ENCODE results near the gene SIAH1. TPM values are rescaled to one million over a fixed set of nuclear protein-coding genes. Genes with fewer than 3 reads are reported as not detected.

The SIAH1 gene
- total RNA-seq, 4 donors from 2014 or later, result 20.6 to 37.6 (median 34.4) TPM

DNA sequence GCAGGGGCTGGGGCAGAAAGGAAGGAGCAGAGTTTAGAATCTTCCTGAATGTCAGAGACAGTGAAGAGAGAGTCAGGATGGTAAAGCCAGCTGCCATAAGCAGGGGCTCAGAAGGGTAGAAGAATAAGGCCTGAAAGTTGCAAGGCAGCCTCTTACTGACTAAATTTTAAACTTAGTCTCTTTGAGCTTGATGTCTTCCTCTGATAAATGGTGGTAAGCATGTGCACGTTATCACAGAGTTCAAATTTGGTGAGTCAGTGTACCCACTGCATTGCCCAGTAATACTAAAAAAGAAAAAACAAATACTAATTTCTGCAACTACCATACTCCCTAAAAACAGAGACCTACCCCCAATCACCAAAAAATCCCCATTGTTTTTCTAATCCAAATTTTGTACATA is 45.2 kb downstream of the SIAH1 start:
- WGBS, 2 donors, result 92 to 96% methylated on average over 1 of the region's 1 CpG
- DNase-seq (ENCODE audit: low spot score in 2 of 2), result no peak
- intact Hi-C loops (cut with DNase I; ENCODE audit: low total_unique reads), result no loop called here
- H3K4me3 ChIP-seq (ENCODE audit: low read depth, poor library complexity, severe bottlenecking), result no peak overlapping the region
- TF ChIP-seq POLR2A (IDR thresholded peaks at IDR 0.05), result no peak
- TF ChIP-seq, protein P1, sequence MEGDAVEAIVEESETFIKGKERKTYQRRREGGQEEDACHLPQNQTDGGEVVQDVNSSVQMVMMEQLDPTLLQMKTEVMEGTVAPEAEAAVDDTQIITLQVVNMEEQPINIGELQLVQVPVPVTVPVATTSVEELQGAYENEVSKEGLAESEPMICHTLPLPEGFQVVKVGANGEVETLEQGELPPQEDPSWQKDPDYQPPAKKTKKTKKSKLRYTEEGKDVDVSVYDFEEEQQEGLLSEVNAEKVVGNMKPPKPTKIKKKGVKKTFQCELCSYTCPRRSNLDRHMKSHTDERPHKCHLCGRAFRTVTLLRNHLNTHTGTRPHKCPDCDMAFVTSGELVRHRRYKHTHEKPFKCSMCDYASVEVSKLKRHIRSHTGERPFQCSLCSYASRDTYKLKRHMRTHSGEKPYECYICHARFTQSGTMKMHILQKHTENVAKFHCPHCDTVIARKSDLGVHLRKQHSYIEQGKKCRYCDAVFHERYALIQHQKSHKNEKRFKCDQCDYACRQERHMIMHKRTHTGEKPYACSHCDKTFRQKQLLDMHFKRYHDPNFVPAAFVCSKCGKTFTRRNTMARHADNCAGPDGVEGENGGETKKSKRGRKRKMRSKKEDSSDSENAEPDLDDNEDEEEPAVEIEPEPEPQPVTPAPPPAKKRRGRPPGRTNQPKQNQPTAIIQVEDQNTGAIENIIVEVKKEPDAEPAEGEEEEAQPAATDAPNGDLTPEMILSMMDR (IDR thresholded peaks at IDR 0.05), result no peak

DNA sequence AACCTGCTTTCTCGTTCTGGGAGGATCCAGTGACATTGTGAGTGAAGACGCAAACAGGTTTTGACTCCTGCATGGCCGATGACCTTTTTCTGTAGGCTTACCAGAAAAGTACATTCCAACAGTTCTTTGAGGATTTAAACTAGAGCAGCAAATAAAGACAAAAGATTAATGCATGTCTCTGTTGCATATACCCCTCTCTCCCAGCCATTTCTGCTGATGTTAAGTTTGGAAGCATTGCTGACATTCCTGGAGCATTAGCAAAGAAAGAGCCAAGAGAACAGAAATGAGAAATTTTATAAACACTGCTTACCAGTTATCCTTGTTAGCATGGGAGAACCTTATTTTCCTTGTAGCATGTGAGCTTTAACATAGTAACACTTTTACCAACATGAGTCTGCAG is 49.3 kb downstream of the SIAH1 start:
- DNase-seq (ENCODE audit: low spot score in 2 of 2), result no peak
- H3K4me3 ChIP-seq (ENCODE audit: low read depth, poor library complexity, severe bottlenecking), result no peak overlapping the region
- intact Hi-C loops (cut with DNase I; ENCODE audit: low total_unique reads), result no loop called here
- WGBS, 2 donors, result 91 to 95% methylated on average over 3 of the region's 3 CpGs
- TF ChIP-seq, protein P1 (IDR thresholded peaks at IDR 0.05), result no peak
- TF ChIP-seq POLR2A (IDR thresholded peaks at IDR 0.05), result no peak

- no peak overlapping the region for H3K4me3 ChIP-seq (ENCODE audit: low read depth, poor library complexity, severe bottlenecking)
- WGBS, 2 donors, result 88 to 93% methylated on average over 9 of the region's 9 CpGs
- no peak for DNase-seq (ENCODE audit: low spot score in 2 of 2)
- TF ChIP-seq, protein P1 (IDR thresholded peaks at IDR 0.05), result no peak
- TF ChIP-seq POLR2A (IDR thresholded peaks at IDR 0.05), result no peak
- intact Hi-C loops (cut with DNase I; ENCODE audit: low total_unique reads), result no loop called here
These were observed 50.9 kb downstream of the SIAH1 start for GRCh38 chr16:48334325-48334724.

DNA sequence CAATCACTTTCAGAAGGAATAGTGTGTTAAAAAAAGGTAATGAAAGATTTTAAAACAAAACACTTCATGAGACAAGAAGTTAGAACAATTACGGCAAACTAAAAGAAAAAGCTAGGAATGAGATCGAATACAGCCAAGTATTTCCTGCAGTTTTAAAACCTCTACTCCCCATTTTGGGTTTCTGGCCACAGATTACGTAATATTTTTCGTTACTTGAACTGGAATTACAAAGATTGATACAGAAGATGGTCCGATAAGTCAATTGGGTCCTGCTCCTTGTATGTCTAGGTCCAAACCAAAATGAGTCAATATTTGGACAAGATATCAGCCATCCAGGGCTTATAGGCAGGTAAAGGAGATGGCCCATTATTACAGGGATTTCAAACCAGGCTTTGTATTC is 52.2 kb downstream of the SIAH1 start:
- TF ChIP-seq POLR2A (IDR thresholded peaks at IDR 0.05), result no peak
- TF ChIP-seq, protein P1 (IDR thresholded peaks at IDR 0.05), result no peak
- H3K4me3 ChIP-seq (ENCODE audit: low read depth, poor library complexity, severe bottlenecking), result no peak overlapping the region
- intact Hi-C loops (cut with DNase I; ENCODE audit: low total_unique reads), result no loop called here
- 95 to 97% methylated on average over 5 of the region's 5 CpGs for whole genome bisulfite sequencing, 2 donors
- no peak for DNase-seq (ENCODE audit: low spot score in 2 of 2)

DNA sequence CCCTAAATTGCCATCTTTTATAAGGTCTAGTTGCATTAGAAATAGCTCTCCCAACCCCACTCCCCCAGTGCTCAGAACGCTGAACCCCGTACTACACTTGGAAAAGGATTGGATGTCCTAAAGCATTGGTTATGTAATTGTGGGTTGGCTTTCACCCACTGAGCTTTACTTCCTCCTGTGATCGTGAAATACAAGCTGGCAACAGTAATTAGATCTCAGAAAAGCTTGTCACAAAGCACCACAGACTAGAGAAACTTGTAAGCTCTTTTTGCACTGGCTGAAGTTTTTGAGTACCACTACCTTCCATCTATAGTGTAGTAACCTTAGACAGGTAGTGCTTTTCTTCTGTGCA is 54.4 kb downstream of the SIAH1 start:
- intact Hi-C loops (cut with DNase I; ENCODE audit: low total_unique reads), result no loop called here
- no peak overlapping the region for H3K4me3 ChIP-seq (ENCODE audit: low read depth, poor library complexity, severe bottlenecking)
- no peak for TF ChIP-seq POLR2A (IDR thresholded peaks at IDR 0.05)
- TF ChIP-seq, protein P1 (IDR thresholded peaks at IDR 0.05), result no peak
- WGBS, 2 donors, result 14 to 23% methylated on average over 3 of the region's 3 CpGs
- DNase-seq (ENCODE audit: low spot score in 2 of 2), result no peak

DNA sequence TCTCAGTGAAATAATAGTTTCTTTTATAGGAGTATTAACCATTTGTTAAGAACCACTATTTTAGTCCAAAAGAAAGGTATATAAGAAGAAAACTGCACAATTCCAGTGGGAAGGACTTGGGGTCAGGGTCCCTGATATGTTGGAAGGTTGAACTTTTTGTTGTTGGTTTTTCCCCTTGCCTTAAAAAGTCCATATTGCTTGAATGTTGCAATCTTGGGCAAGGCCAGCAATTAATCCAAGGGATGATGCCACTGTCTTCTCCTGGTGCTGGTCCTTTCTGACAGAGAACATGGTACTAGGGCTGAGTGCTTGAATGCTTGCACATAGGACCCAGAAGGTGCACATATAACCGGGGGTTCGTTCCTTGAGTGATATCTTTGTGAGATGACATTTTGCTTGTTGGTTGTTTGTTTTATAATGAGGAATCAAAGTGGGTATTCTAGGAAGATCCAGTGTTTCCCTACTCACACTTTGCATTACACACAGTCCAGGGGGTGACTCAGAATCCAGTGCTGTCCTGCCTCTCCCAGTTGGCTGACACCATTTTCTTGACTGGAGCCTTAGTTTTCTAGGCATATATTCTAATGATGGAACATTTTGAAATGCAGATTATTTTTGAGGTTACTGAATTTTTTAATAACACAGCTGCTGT is 54.9 kb downstream of the SIAH1 start:
- DNase-seq (ENCODE audit: low spot score in 2 of 2), result no peak
- no peak for TF ChIP-seq POLR2A (IDR thresholded peaks at IDR 0.05)
- TF ChIP-seq, protein P1 (IDR thresholded peaks at IDR 0.05), result no peak
- WGBS, 2 donors, result 90 to 98% methylated on average over 2 of the region's 2 CpGs
- H3K4me3 ChIP-seq (ENCODE audit: low read depth, poor library complexity, severe bottlenecking), result no peak overlapping the region
- intact Hi-C loops (cut with DNase I; ENCODE audit: low total_unique reads), result no loop called here

Measured in lower leg skin (tissue), 4 donors.